Measurements from ENCODE around the gene RAB26.
"Not testable (repeated sequence)": the region's sequence is repeated elsewhere in the genome, so short reads cannot be mapped to it uniquely, and the experiment has no call there.

GRCh38 chr16:2117341-2117740 is 31.1 kb upstream of the RAB26 start:
- TF ChIP-seq POLR2A, POLR2AphosphoS5 (IDR thresholded peaks at IDR 0.05): not testable (repeated sequence)

Data from breast epithelium (tissue), 3 donors.